Epithelial cell of proximal tubule (primary cell): ENCODE results near the gene LARGE1. TPM values are rescaled to one million over a fixed set of nuclear protein-coding genes. Genes with fewer than 3 reads are reported as not detected.

Source experiments
- DNase-seq: peaks from one replicate; pipeline ENCODE4 v3.0.0-alpha.2; 2011; ENCODE audit warnings: low read depth
- H3K4me3 ChIP-seq: 2 replicates; pipeline ENCODE4 v1.5.1; 2011; ENCODE audit warnings: low read depth, mild to moderate bottlenecking, low read length
- CTCF ChIP-seq: conservative IDR thresholded peaks from 2 replicates; pipeline ENCODE4 v1.5.1; 2012; ENCODE audit warnings: low read depth, mild to moderate bottlenecking, low read length
- total RNA-seq: library from RNA; depleted of rRNA; stranded (reverse); fragments of >200 nt; gene quantifications from 2 replicates; pipeline ENCODE4 v1.2.3, GENCODE V29; 2015

Gene LARGE1
- total RNA-seq, 1 donor from 2014 or later = 18.3 TPM

- DNase-seq = no peak
- TF ChIP-seq CTCF = no peak
- no peak overlapping the region for H3K4me3 ChIP-seq
Observed at GRCh38 chr22:33605221-33605620, 315.1 kb downstream of the LARGE1 start.

- DNase-seq = no peak
- no peak for TF ChIP-seq CTCF
- no peak overlapping the region for H3K4me3 ChIP-seq
Observed at GRCh38 chr22:33601062-33601461, 319.2 kb downstream of the LARGE1 start.

GRCh38 chr22:33600595-33600994 is 319.7 kb downstream of the LARGE1 start:
- no peak for TF ChIP-seq CTCF
- no peak overlapping the region for H3K4me3 ChIP-seq
- DNase-seq = no peak

GRCh38 chr22:33600113-33600512 is 320.2 kb downstream of the LARGE1 start:
- no peak for TF ChIP-seq CTCF
- no peak overlapping the region for H3K4me3 ChIP-seq
- no peak for DNase-seq

GRCh38 chr22:33599596-33599995 is 320.7 kb downstream of the LARGE1 start:
- no peak for DNase-seq
- no peak overlapping the region for H3K4me3 ChIP-seq
- no peak for TF ChIP-seq CTCF

- no peak for DNase-seq
- no peak for TF ChIP-seq CTCF
Observed at GRCh38 chr22:33598821-33599220, 321.5 kb downstream of the LARGE1 start.

GRCh38 chr22:33597274-33597985 is 322.8 kb downstream of the LARGE1 start:
- no peak for DNase-seq
- TF ChIP-seq CTCF = no peak
- H3K4me3 ChIP-seq = no peak overlapping the region

More at GRCh38 chr22:33598821-33599220, 321.5 kb downstream of the LARGE1 start:
- H3K4me3 ChIP-seq = no peak overlapping the region
